MM.1S (cell line): ENCODE data around the gene TMEM101.
A peak's percentile ranks its signal among the peaks of the same experiment; 100 is the strongest.
"Not testable (repeated sequence)": the region's sequence is repeated elsewhere in the genome, so short reads cannot be mapped to it uniquely, and the experiment has no call there.

ENCODE experiments used
- DNase-seq: peaks from one replicate; pipeline ENCODE4 v3.0.0-alpha.2; 2015
- H2AFZ ChIP-seq: fragments of 300-600 bp; sonication (generic); 2 replicates; pipeline ENCODE4 v1.6.0; 2016; ENCODE audit warnings: antibody characterized with exemption, low read length
- H3F3A ChIP-seq: fragments of 300-600 bp; sonication (generic); 2 replicates; pipeline ENCODE4 v1.6.1; 2016; ENCODE audit warnings: mild to moderate bottlenecking, antibody characterized with exemption, low read length, moderate library complexity, mixed read lengths; ENCODE audit not compliant: insufficient read depth
- H3K27ac ChIP-seq: fragments of 300-600 bp; sonication (generic); 2 replicates; pipeline ENCODE4 v1.5.1; 2016; ENCODE audit warnings: mild to moderate bottlenecking, low read length
- H3K27me3 ChIP-seq: fragments of 300-600 bp; sonication (generic); replicated peaks from 2 replicates; pipeline ENCODE4 v1.6.0; 2016; ENCODE audit warnings: low read length; ENCODE audit not compliant: insufficient read depth
- H3K36me3 ChIP-seq: fragments of 300-600 bp; sonication (generic); replicated peaks from 2 replicates; pipeline ENCODE4 v1.6.1; 2016; ENCODE audit warnings: mild to moderate bottlenecking, low read length, mixed read lengths; ENCODE audit not compliant: insufficient read depth
- H3K4me1 ChIP-seq: fragments of 300-600 bp; sonication (generic); 2 replicates; pipeline ENCODE4 v1.6.1; 2016; ENCODE audit warnings: low read length, mixed read lengths
- H3K4me2 ChIP-seq: fragments of 300-600 bp; sonication (generic); 2 replicates; pipeline ENCODE4 v1.6.0; 2016; ENCODE audit warnings: low read depth, low read length
- H3K4me3 ChIP-seq: fragments of 300-600 bp; sonication (generic); 2 replicates; pipeline ENCODE4 v1.5.1; 2016; ENCODE audit warnings: low read length, mixed read lengths
- H3K79me2 ChIP-seq: fragments of 300-600 bp; sonication (generic); 2 replicates; pipeline ENCODE4 v1.6.1; 2016; ENCODE audit warnings: mixed run types, low read length, mixed read lengths
- H3K9ac ChIP-seq: fragments of 300-600 bp; sonication (generic); 2 replicates; pipeline ENCODE4 v1.6.1; 2016; ENCODE audit warnings: low read length, mixed read lengths
- H3K9me2 ChIP-seq: fragments of 300-600 bp; sonication (generic); replicated peaks from 2 replicates; pipeline ENCODE4 v1.6.1; 2016; ENCODE audit warnings: mild to moderate bottlenecking, low read length, mixed read lengths; ENCODE audit not compliant: insufficient read depth
- H3K9me3 ChIP-seq: fragments of 300-600 bp; sonication (generic); replicated peaks from 2 replicates; pipeline ENCODE4 v1.6.1; 2016; ENCODE audit warnings: mild to moderate bottlenecking, low read length, mixed read lengths; ENCODE audit not compliant: insufficient read depth
- H4K20me1 ChIP-seq: fragments of 300-600 bp; sonication (generic); 2 replicates; pipeline ENCODE4 v1.6.1; 2016; ENCODE audit warnings: mild to moderate bottlenecking, low read length, moderate library complexity, mixed read lengths; ENCODE audit not compliant: insufficient read depth
- CTCF ChIP-seq: fragments of 300-600 bp; sonication (generic); IDR thresholded peaks from 2 replicates; pipeline ENCODE4 v1.5.1; 2016; ENCODE audit warnings: antibody characterized with exemption, low read length, mixed read lengths
- EZH2 ChIP-seq: fragments of 300-600 bp; sonication (generic); optimal IDR thresholded peaks from 2 replicates; pipeline ENCODE3; 2017; ENCODE audit warnings: low read depth, mild to moderate bottlenecking, antibody characterized with exemption, low read length, mixed read lengths
- EZH2phosphoT487 ChIP-seq: fragments of 300-600 bp; sonication (generic); IDR thresholded peaks from 2 replicates; pipeline ENCODE4 v1.6.1; 2018; ENCODE audit warnings: antibody characterized with exemption, low read length

The TMEM101 gene

GRCh38 chr17:43999024-43999423 lies 15.7 kb downstream of the TMEM101 start:
- Histone ChIP-seq H3K9ac (no peak overlapping the region), H3K9me3 (no peaks in the 10 kb centered on the region), H3K4me1 (peaks cover 4% of the 10 kb centered on the region; the same call in 1 of the 2 replicates), H3K4me2 (no peak overlapping the region), H3K27ac (no peak overlapping the region), H3K4me3 (no peak overlapping the region), H3K9me2 (no peaks in the 10 kb centered on the region), H3K36me3 (no peaks in the 10 kb centered on the region), H4K20me1 (no peaks in the 10 kb centered on the region), H3F3A (no peaks in the 10 kb centered on the region), H2AFZ (no peak overlapping the region), H3K27me3 (peaks cover 3% of the 10 kb centered on the region; the same call in 1 of the 2 replicates), H3K79me2 (no peaks in the 10 kb centered on the region)
- TF ChIP-seq EZH2 (no peak), CTCF (no peak), EZH2phosphoT487 (no peak)
- DNase-seq: no peak

- Histone ChIP-seq H3K79me2 (no peaks in the 10 kb centered on the region), H3F3A (no peaks in the 10 kb centered on the region), H3K4me3 (no peak overlapping the region), H3K27me3 (peaks cover 3% of the 10 kb centered on the region; the same call in 1 of the 2 replicates), H3K27ac (no peak overlapping the region), H3K9me3 (no peaks in the 10 kb centered on the region), H3K9ac (no peak overlapping the region), H4K20me1 (no peaks in the 10 kb centered on the region), H3K9me2 (no peaks in the 10 kb centered on the region), H3K4me1 (peaks cover 4% of the 10 kb centered on the region; the same call in 1 of the 2 replicates), H3K4me2 (no peak overlapping the region), H3K36me3 (no peaks in the 10 kb centered on the region), H2AFZ (no peak overlapping the region)
- DNase-seq: no peak
- no peak for TF ChIP-seq EZH2
- no peak for TF ChIP-seq CTCF
Observed at GRCh38 chr17:43998552-43998951, 16.2 kb downstream of the TMEM101 start.

GRCh38 chr17:43997180-43997579 lies 17.6 kb downstream of the TMEM101 start:
- not testable (repeated sequence) for H3K9me2 ChIP-seq, H3K9ac ChIP-seq, H3F3A ChIP-seq, H4K20me1 ChIP-seq, DNase-seq, H3K9me3 ChIP-seq, H3K27ac ChIP-seq, H2AFZ ChIP-seq, H3K4me3 ChIP-seq, H3K4me2 ChIP-seq, H3K79me2 ChIP-seq, H3K4me1 ChIP-seq, H3K36me3 ChIP-seq, H3K27me3 ChIP-seq

GRCh38 chr17:43995150-43995471 lies 19.7 kb downstream of the TMEM101 start:
- H3K27me3 ChIP-seq: 0 out of 2 replicates have a peak, but pooled peaks cover under 1% of the 10 kb centered on the region
- DNase-seq: no peak
- no peaks in the 10 kb centered on the region for H3K36me3 ChIP-seq
- H3K4me3 ChIP-seq: peak overlapping the region; percentile 56
- no peaks in the 10 kb centered on the region for H3K9me3 ChIP-seq
- no peaks in the 10 kb centered on the region for H3K9me2 ChIP-seq
- no peaks in the 10 kb centered on the region for H4K20me1 ChIP-seq
- peaks cover 4% of the 10 kb centered on the region; the same call in 1 of the 2 replicates for H3K4me1 ChIP-seq
- peak overlapping the region; percentile 86 for H2AFZ ChIP-seq
- H3K79me2 ChIP-seq: no peaks in the 10 kb centered on the region
- no peak for TF ChIP-seq EZH2phosphoT487
- no peak for TF ChIP-seq EZH2
- no peak for TF ChIP-seq CTCF
- H3K4me2 ChIP-seq: peak overlapping the region; percentile 94; the same call in 1 of the 2 replicates
- H3K27ac ChIP-seq: no peak overlapping the region
- peak overlapping the region; percentile 31; the same call in 1 of the 2 replicates for H3K9ac ChIP-seq
- H3F3A ChIP-seq: no peaks in the 10 kb centered on the region
